Measurements from ENCODE around the gene TBC1D24.

DNA sequence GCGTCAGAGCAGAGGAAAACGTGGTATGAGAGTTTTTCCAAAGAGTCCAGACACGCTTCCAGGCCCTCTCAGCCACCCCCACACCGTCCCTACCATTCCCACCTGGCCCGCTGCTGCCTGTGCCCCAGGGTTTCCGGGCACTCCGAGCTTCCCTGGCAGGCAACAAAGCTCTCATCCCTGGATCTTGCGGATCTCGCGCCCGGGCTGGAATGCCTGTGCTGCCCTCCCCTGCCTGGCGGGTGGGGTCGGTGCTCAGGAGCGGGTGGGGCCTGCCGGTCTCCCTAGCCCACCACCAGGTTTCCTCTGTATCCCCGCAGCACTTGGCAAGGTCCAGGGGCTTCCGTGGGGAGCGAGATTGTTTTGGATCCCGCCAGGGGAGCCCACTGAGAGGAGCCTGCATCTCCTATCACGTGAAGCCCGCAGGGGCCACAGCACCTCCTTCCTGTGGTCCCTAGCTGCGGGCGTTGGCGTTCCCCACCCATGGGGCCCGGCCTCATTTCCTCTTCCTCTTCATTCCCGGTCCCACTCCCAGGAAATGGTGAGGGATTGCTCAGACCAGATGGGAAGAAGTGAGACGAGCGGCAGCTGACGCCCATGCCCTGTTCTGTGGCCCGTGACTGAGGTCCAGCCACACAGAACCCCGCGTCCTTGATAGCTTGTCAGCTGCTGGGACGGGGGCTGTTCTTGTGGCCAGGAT, 11.0 kb downstream of the TBC1D24 start:
- TF ChIP-seq POLR2AphosphoS5 (IDR thresholded peaks at IDR 0.05) (no peak), POLR2A (IDR thresholded peaks at IDR 0.05) (no peak)
- TF ChIP-seq, protein P1, sequence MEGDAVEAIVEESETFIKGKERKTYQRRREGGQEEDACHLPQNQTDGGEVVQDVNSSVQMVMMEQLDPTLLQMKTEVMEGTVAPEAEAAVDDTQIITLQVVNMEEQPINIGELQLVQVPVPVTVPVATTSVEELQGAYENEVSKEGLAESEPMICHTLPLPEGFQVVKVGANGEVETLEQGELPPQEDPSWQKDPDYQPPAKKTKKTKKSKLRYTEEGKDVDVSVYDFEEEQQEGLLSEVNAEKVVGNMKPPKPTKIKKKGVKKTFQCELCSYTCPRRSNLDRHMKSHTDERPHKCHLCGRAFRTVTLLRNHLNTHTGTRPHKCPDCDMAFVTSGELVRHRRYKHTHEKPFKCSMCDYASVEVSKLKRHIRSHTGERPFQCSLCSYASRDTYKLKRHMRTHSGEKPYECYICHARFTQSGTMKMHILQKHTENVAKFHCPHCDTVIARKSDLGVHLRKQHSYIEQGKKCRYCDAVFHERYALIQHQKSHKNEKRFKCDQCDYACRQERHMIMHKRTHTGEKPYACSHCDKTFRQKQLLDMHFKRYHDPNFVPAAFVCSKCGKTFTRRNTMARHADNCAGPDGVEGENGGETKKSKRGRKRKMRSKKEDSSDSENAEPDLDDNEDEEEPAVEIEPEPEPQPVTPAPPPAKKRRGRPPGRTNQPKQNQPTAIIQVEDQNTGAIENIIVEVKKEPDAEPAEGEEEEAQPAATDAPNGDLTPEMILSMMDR (IDR thresholded peaks at IDR 0.05): no peak
